Body of pancreas (tissue), 4 donors: ENCODE results near the gene PITPNC1. TPM values are rescaled to one million over a fixed set of nuclear protein-coding genes. Genes with fewer than 3 reads are reported as not detected.
A peak's percentile ranks its signal among the peaks of the same experiment; 100 is the strongest.

ENCODE experiments used
- ATAC-seq: fragments of 150-250 bp; one replicate; pipeline ENCODE4 v1.9.1; 2016
- DNase-seq, 4 donors: peaks; one replicate each; pipeline ENCODE4 v3.0.0-alpha.2; 2019
- H3K27ac ChIP-seq, 4 donors: fragments of 200-600 bp; sonication (generic); 1 replicate in 3 of 4; 2 replicates in 1 of 4; pipeline versions ENCODE4 v1.5.1 to v1.6.1; 2016 to 2019; ENCODE audit warnings: mild to moderate bottlenecking in 1 of 4, mixed read lengths in 1 of 4, moderate library complexity in 1 of 4
- H3K27me3 ChIP-seq, 2 donors: fragments of 200-600 bp; sonication (generic); one replicate each; pipeline ENCODE4 v1.6.0; 2016; ENCODE audit warnings: mild to moderate bottlenecking in 1 of 2
- H3K36me3 ChIP-seq, 2 donors: fragments of 200-600 bp; sonication (generic); replicated peaks in 1 of 2; 2 replicates each; pipeline ENCODE4 v1.5.1; 2016; ENCODE audit warnings: low read depth in 2 of 2; ENCODE audit not compliant: insufficient read depth in 1 of 2
- H3K4me1 ChIP-seq: fragments of 200-600 bp; sonication (generic); one replicate; pipeline ENCODE4 v1.6.0; 2016
- H3K4me3 ChIP-seq, 2 donors: fragments of 200-600 bp; sonication (generic); 1 replicate in 1 of 2; 2 replicates in 1 of 2; pipeline ENCODE4 v1.5.1; 2016 to 2019
- H3K9me3 ChIP-seq, 3 donors: fragments of 200-600 bp; sonication (generic); 1 replicate in 2 of 3; 2 replicates in 1 of 3; pipeline ENCODE4 v1.5.1; 2016
- POLR2A ChIP-seq, 3 donors: fragments of 450-650 bp; IDR thresholded peaks; one replicate each; pipeline ENCODE4 v1.6.1; 2016; ENCODE audit warnings: antibody characterized with exemption in 3 of 3, mild to moderate bottlenecking in 2 of 3
- WGBS, 2 donors: methylation state at CpG; one replicate each; pipeline ENCODE4 v1.1.5; 2017; 5-methylcytosine and 5-hydroxymethylcytosine counted together
- intact Hi-C: fragments of 100-400 bp; cut with DNase I; formaldehyde crosslinking; loops from one replicate; pipeline ENCODE4 v1.15.1; 2023
- total RNA-seq, 2 donors: library from RNA; depleted of rRNA; stranded (reverse); fragments of >200 nt; gene quantifications; one replicate each; pipeline ENCODE4 v1.1.0, GENCODE V29; 2016
- TF ChIP-seq, protein P1 (sequence below), 7 experiments: fragments of 450-650 bp in 4 of 7; fragments of 200-600 bp in 3 of 7; sonication (generic) in 3 of 7; IDR thresholded peaks; one replicate each; pipeline ENCODE4 v1.5.1; 2016 to 2019; ENCODE audit warnings: antibody characterized with exemption in 7 of 7

The PITPNC1 gene
- total RNA-seq, 2 donors from 2014 or later = 11.9 to 17.5 TPM

DNA sequence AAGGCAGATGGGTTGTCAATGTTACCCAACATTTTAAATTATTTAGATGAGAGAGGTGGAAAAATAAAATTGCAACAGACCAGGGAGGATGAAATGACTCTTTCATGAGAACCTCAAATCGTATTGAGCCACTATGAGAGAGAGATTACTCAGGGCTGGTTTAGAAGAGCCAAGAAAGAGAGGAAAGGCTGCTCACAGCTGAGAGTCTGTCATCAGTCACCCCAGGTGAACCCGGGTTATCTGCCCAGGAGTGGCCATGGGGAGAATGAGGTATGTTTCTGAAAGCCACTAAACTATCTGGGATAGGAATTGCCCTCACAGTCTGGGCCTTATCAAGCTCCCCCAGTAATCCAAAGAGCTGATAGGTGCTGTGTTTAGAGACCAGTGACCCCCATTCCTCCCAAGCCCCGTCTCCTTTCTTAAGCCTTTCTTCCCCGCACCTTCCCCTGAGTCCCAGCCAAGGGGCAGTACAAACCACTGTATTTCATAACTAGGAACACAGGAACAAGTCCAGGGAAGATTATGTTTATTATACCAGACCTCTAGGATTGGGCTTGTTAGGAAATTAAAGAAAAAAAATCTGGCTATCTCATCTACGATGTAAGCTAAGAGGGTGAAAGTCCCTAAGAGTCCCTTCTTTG lies 181.8 kb downstream of the PITPNC1 start:
- no peaks in the 10 kb centered on the region for H3K9me3 ChIP-seq
- H3K27me3 ChIP-seq = no peaks in the 10 kb centered on the region
- WGBS, 2 donors = 33 to 44% methylated on average over 5 of the region's 5 CpGs
- peak overlapping the region in 2 of 4 donors; percentile 19 to 47 for H3K27ac ChIP-seq
- H3K4me1 ChIP-seq = peaks cover 12% of the 10 kb centered on the region
- peak; percentile 83 for ATAC-seq
- DNase-seq = peak in 3 of 4 donors; percentile 41 to 54 (median 45)
- intact Hi-C loops = no loop called here
- no peaks in the 10 kb centered on the region for H3K36me3 ChIP-seq
- no peak for TF ChIP-seq POLR2A (IDR thresholded peaks at IDR 0.05)
- TF ChIP-seq, protein P1, sequence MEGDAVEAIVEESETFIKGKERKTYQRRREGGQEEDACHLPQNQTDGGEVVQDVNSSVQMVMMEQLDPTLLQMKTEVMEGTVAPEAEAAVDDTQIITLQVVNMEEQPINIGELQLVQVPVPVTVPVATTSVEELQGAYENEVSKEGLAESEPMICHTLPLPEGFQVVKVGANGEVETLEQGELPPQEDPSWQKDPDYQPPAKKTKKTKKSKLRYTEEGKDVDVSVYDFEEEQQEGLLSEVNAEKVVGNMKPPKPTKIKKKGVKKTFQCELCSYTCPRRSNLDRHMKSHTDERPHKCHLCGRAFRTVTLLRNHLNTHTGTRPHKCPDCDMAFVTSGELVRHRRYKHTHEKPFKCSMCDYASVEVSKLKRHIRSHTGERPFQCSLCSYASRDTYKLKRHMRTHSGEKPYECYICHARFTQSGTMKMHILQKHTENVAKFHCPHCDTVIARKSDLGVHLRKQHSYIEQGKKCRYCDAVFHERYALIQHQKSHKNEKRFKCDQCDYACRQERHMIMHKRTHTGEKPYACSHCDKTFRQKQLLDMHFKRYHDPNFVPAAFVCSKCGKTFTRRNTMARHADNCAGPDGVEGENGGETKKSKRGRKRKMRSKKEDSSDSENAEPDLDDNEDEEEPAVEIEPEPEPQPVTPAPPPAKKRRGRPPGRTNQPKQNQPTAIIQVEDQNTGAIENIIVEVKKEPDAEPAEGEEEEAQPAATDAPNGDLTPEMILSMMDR (IDR thresholded peaks at IDR 0.05) = no peak
- no peak overlapping the region for H3K4me3 ChIP-seq

GRCh38 chr17:67559381-67559966 lies 182.4 kb downstream of the PITPNC1 start:
- Histone ChIP-seq H3K4me3 (no peak overlapping the region), H3K27me3 (no peaks in the 10 kb centered on the region), H3K4me1 (peaks cover 12% of the 10 kb centered on the region), H3K36me3 (no peaks in the 10 kb centered on the region), H3K27ac (peak overlapping the region in 2 of 4 donors; percentile 19 to 47), H3K9me3 (no peaks in the 10 kb centered on the region)
- ATAC-seq (no peak), DNase-seq (peak in 1 of 4 donors; percentile 26)
- TF ChIP-seq, protein P1 (IDR thresholded peaks at IDR 0.05) = peak in 4 of 7 experiments; percentile 7 to 29 (median 22)
- no peak for TF ChIP-seq POLR2A (IDR thresholded peaks at IDR 0.05)
- 51 to 67% methylated on average over 7 to 10 of the region's 10 CpGs for WGBS, 2 donors
- intact Hi-C loops = no loop called here

DNA sequence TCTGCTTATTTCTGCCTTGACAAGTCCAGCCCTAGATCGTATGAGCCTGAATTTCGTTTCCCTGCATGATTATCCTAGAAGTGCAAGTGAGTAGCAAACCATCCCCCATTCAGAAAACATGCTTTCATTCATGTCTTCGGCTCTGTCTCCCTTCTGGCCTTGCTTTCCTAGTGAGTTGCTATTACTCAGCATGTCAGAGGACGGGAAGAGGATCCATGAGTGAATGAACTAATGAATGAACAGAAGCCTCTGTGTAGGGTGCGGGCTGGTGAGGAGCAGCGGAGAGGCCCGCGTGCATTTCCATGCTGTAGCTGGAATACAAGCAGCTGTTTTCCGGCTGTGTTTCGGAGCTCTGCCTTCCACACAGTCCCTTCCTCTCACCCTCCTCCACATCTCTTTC lies 184.9 kb downstream of the PITPNC1 start:
- Histone ChIP-seq H3K27ac (no peak overlapping the region), H3K27me3 (no peaks in the 10 kb centered on the region), H3K36me3 (no peaks in the 10 kb centered on the region), H3K4me1 (peaks cover 12% of the 10 kb centered on the region), H3K9me3 (no peaks in the 10 kb centered on the region), H3K4me3 (no peak overlapping the region)
- intact Hi-C loops = no loop called here
- 87 to 88% methylated on average over 10 of the region's 10 CpGs for WGBS, 2 donors
- ATAC-seq (no peak), DNase-seq (no peak)
- TF ChIP-seq, protein P1 (IDR thresholded peaks at IDR 0.05) = no peak
- no peak for TF ChIP-seq POLR2A (IDR thresholded peaks at IDR 0.05)

DNA sequence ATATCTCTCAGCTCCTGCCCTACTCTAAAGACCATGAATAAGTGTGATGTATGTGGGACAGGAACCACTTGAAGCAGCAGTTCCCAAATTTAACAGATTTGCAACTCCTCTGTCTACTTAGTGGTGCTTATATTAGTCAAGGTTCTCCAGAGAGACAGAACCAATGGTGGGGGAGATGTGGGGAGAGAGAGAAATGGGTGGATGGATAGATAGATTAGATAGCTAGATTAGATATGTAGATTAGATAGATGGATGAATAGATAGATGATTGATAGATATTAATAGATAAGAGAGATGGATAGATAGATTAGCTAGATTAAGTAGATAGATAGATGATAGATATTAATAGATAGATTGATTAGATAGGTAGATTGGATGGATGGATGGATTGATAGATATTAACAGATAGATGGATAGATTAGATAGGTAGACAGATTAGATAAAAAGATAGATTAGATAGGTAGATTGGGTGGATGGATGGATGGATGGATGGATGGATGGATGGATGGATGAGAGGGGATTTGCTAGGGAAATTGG lies 186.7 kb downstream of the PITPNC1 start:
- Histone ChIP-seq H3K4me1 (peaks cover 11% of the 10 kb centered on the region), H3K27me3 (no peaks in the 10 kb centered on the region), H3K4me3 (no peak overlapping the region), H3K27ac (no peak overlapping the region), H3K9me3 (no peaks in the 10 kb centered on the region), H3K36me3 (no peaks in the 10 kb centered on the region)
- intact Hi-C loops = no loop called here
- no peak for DNase-seq
- TF ChIP-seq POLR2A (IDR thresholded peaks at IDR 0.05) = no peak
- TF ChIP-seq, protein P1 (IDR thresholded peaks at IDR 0.05) = no peak
- ATAC-seq = no peak
